GM12878 (cell line): ENCODE data around the gene SERPINA6. TPM values are rescaled to one million over a fixed set of nuclear protein-coding genes. Genes with fewer than 3 reads are reported as not detected.
A peak's percentile ranks its signal among the peaks of the same experiment; 100 is the strongest.

ENCODE experiments used
- ATAC-seq: fragments of 200-7000 bp; cut with Tn5 transposase; 3 replicates; pipeline ENCODE4 v1.9.1; 2020; ENCODE audit warnings: mild to moderate bottlenecking, moderate library complexity
- BruUV-seq: library from RNA; stranded (reverse); fragments of 400-500 nt; replicated peaks from 2 replicates; lab custom pipeline; 2021; lab: Mats Ljungman, UMichigan
- CTCF ChIA-PET: fragments of 300-600 bp; sonication (Branson Sonifier 250); formaldehyde crosslinking; extraction: SDS; loops from one replicate; lab custom pipeline; 2021; ENCODE audit warnings: inconsistent platforms; lab: Yijun Ruan, JAX
- POLR2A ChIA-PET: fragments of 350-600 bp; formaldehyde crosslinking; extraction: SDS; loops from one replicate; lab custom pipeline; 2021; ENCODE audit warnings: inconsistent platforms; lab: Charles Lee
- RAD21 ChIA-PET: fragments of 300-600 bp; sonication (Branson Sonifier 250); formaldehyde crosslinking; loops from one replicate; lab custom pipeline; 2023; ENCODE audit warnings: antibody characterized with exemption; ENCODE audit not compliant: unreplicated experiment; lab: Charles Lee
- SMC1A ChIA-PET: fragments of 300-600 bp; sonication (Branson Sonifier 250); formaldehyde crosslinking; loops from one replicate; lab custom pipeline; 2023; ENCODE audit not compliant: unreplicated experiment, uncharacterized antibody; lab: Charles Lee
- DNase-seq: peaks from one replicate; pipeline ENCODE4 v3.0.0-alpha.2; 2011; ENCODE audit warnings: low read depth, low spot score
- FAIRE-seq: peaks from 3 replicates; lab custom pipeline; 2011; peaks lifted over from hg19 to GRCh38; lab: Jason Lieb, UNC
- H2AFZ ChIP-seq: 2 replicates; pipeline ENCODE4 v1.6.0; 2011; ENCODE audit warnings: low read depth, low read length, control low read depth; ENCODE audit not compliant: control insufficient read depth
- H3K27ac ChIP-seq: 2 replicates; pipeline ENCODE4 v1.5.1; 2011; ENCODE audit warnings: control low read depth; ENCODE audit not compliant: control insufficient read depth, insufficient read depth
- H3K27me3 ChIP-seq, 2 experiments: replicated peaks in 1 of 2; 2 replicates each; pipeline versions ENCODE4 v1.6.0 to v1.6.1; 2011; ENCODE audit warnings: low read length in 1 of 2; ENCODE audit not compliant: control insufficient read depth in 2 of 2, insufficient read depth in 2 of 2
- H3K36me3 ChIP-seq, 2 experiments: 2 replicates each; pipeline ENCODE4 v1.5.1; 2011; ENCODE audit warnings: low read length in 1 of 2; ENCODE audit not compliant: control insufficient read depth in 2 of 2, insufficient read depth in 2 of 2
- H3K4me1 ChIP-seq: 2 replicates; pipeline ENCODE4 v1.6.1; 2011; ENCODE audit warnings: mild to moderate bottlenecking, low read length, moderate library complexity, mixed read lengths; ENCODE audit not compliant: control insufficient read depth, insufficient read depth
- H3K4me2 ChIP-seq: 2 replicates; pipeline ENCODE4 v1.6.0; 2011; ENCODE audit warnings: control low read depth; ENCODE audit not compliant: control insufficient read depth, insufficient read depth
- H3K4me3 ChIP-seq: fragments of 200-600 bp; sonication (generic); 2 replicates; pipeline ENCODE4 v1.5.1; 2016
- H3K79me2 ChIP-seq: 2 replicates; pipeline ENCODE4 v1.6.0; 2011; ENCODE audit warnings: low read length; ENCODE audit not compliant: control insufficient read depth, insufficient read depth
- H3K9ac ChIP-seq: 2 replicates; pipeline ENCODE4 v1.8.0; 2011; ENCODE audit warnings: low read length, control low read depth, mixed read lengths; ENCODE audit not compliant: control insufficient read depth, insufficient read depth
- H3K9me3 ChIP-seq: replicated peaks from 3 replicates; pipeline ENCODE4 v1.5.1; 2011; ENCODE audit warnings: mild to moderate bottlenecking, low read length; ENCODE audit not compliant: control insufficient read depth, insufficient read depth
- H4K20me1 ChIP-seq: 2 replicates; pipeline ENCODE4 v1.6.0; 2011; ENCODE audit not compliant: control insufficient read depth, insufficient read depth
- BHLHE40 ChIP-seq, 2 experiments: fragments of 450-650 bp in 1 of 2; IDR thresholded peaks; 2 replicates each; pipeline ENCODE4 v1.6.1; 2011 to 2017; ENCODE audit warnings: low read depth in 2 of 2, borderline replicate concordance in 1 of 2, improper control_type of control experiment in 1 of 2, low read length in 1 of 2, mild to moderate bottlenecking in 1 of 2
- GATAD2B ChIP-seq: fragments of 450-650 bp; conservative IDR thresholded peaks from 2 replicates; pipeline ENCODE4 v1.6.1; 2017; ENCODE audit warnings: low read depth, mild to moderate bottlenecking, moderate library complexity
- HDAC2 ChIP-seq: fragments of 200-600 bp; sonication (generic); IDR thresholded peaks from 2 replicates; pipeline ENCODE4 v1.6.1; 2017
- SIX5 ChIP-seq: IDR thresholded peaks from 2 replicates; pipeline ENCODE4 v1.6.1; 2011; ENCODE audit warnings: mild to moderate bottlenecking, low read depth, low read length, moderate library complexity; ENCODE audit not compliant: severe bottlenecking
- STAT1 ChIP-seq: fragments of 450-650 bp; conservative IDR thresholded peaks from 2 replicates; pipeline ENCODE4 v1.6.1; 2014; ENCODE audit warnings: antibody characterized with exemption, mild to moderate bottlenecking
- YBX1 ChIP-seq: fragments of 450-650 bp; IDR thresholded peaks from 2 replicates; pipeline ENCODE4 v1.6.1; 2016; ENCODE audit warnings: antibody characterized with exemption
- ZNF384 ChIP-seq: IDR thresholded peaks from 2 replicates; pipeline ENCODE4 v1.6.1; 2012; ENCODE audit warnings: low read depth, mild to moderate bottlenecking, low read length, improper control_type of control experiment, borderline replicate concordance
- WGBS: methylation state at CpG from one replicate; pipeline ENCODE4 v1.1.6; 2016; ENCODE audit warnings: low lambda C conversion rate; ENCODE audit not compliant: insufficient replicate concordance, insufficient coverage; ENCODE audit errors: missing lambda C conversion rate; 5-methylcytosine and 5-hydroxymethylcytosine counted together
- in situ Hi-C: fragments of 300-500 bp; cut with MboI; formaldehyde crosslinking; loops from 9 replicates; pipeline ENCODE4 v1.14.3; 2018; ENCODE audit warnings: mixed read lengths
- intact Hi-C: fragments of 100-400 bp; cut with micrococcal nuclease; formaldehyde crosslinking; loops from one replicate; pipeline ENCODE4 v1.14.2; 2022; ENCODE audit not compliant: unreplicated experiment
- polyA plus RNA-seq, 11 experiments: library from polyadenylated mRNA; depleted of rRNA in 4 of 11; unstranded in 6 of 11; stranded (reverse) in 5 of 11; fragments of >200 nt; fragmentation: Nextera tagmentation in 4 of 11; fragmentation: Illumina TruSeq in 1 of 11; extraction: Ambion mirVana in 4 of 11; extraction: Trizol in 1 of 11; gene quantifications; 1 replicate in 1 of 11; 2 replicates in 10 of 11; pipeline versions ENCODE4 v1.2.1 to v1.2.3, GENCODE V29; 2011 to 2016; ENCODE audit warnings: inconsistent platforms in 2 of 11, missing spikeins in 2 of 11, low read depth in 1 of 11
- total RNA-seq, 4 experiments: library from RNA; depleted of rRNA in 3 of 4; stranded (reverse); fragments of >200 nt in 3 of 4; fragmentation: Illumina TruSeq in 1 of 4; extraction: Trizol in 1 of 4; gene quantifications; 2 replicates each; pipeline versions ENCODE4 v1.2.1 to v1.2.3, GENCODE V29; 2013 to 2021
- TF ChIP-seq, protein P1 (sequence below): fragments of 450-650 bp; conservative IDR thresholded peaks from 2 replicates; pipeline ENCODE4 v1.6.1; 2017; ENCODE audit warnings: mild to moderate bottlenecking, moderate library complexity
- TF ChIP-seq, protein P2 (sequence below): IDR thresholded peaks from 2 replicates; pipeline ENCODE4 v1.6.1; 2011; ENCODE audit warnings: low read depth, mild to moderate bottlenecking, low read length, moderate library complexity, borderline replicate concordance; ENCODE audit errors: extremely low read depth
- TF ChIP-seq, protein P3 (sequence below): IDR thresholded peaks from 2 replicates; pipeline ENCODE4 v1.6.1; 2012; ENCODE audit warnings: low read depth, low read length, improper control_type of control experiment
- TF ChIP-seq, protein P4 (sequence below): IDR thresholded peaks from 2 replicates; pipeline ENCODE4 v1.6.1; 2011; ENCODE audit warnings: low read depth, low read length, improper control_type of control experiment, borderline replicate concordance
- TF ChIP-seq, protein P5 (sequence below): fragments of 450-650 bp; IDR thresholded peaks from 2 replicates; pipeline ENCODE4 v1.6.1; 2018; ENCODE audit warnings: mild to moderate bottlenecking, low read depth, moderate library complexity; ENCODE audit not compliant: partially characterized antibody
- TF ChIP-seq, protein P6 (sequence below): fragments of 450-650 bp; IDR thresholded peaks from 2 replicates; pipeline ENCODE4 v1.6.1; 2017; ENCODE audit warnings: mild to moderate bottlenecking, moderate library complexity

The SERPINA6 gene
- total and polyA plus RNA-seq, 10 of the 15 experiments (the other 5 are each of a cell fraction or from before 2014, with no cell fraction given): 0.11 to 0.27 (median 0.23) TPM; not detected in 7

DNA sequence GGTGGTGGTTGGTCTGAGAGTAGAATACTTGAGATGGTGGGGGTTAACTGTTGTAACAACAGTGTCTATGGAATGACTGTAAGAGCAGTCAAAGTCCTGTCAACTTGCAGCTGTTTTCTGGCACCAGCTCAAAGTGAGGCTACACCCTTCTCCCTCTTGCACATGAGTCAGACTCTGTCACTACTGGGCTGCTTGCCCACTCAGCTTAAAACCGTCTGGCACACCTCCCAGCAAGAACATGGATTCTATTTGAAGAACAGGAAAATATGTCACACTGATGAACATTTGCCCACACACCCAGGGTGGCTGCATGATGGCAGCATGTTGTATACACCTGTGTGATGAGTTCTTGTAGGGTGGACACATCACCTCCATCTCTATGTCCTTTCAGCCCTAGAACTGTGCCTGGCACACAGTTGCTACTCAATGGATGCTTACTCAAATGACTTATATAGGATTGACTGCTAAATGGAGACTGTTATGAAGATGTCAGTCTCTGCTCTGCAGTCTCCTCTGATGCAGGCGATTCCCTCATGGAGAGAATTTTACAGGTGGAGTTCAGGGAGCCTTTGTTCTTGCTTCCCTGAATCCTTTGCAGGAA is 19.3 kb upstream of the SERPINA6 start:
- 12% methylated on average over 2 of the region's 2 CpGs for WGBS
- Histone ChIP-seq H3K9ac (no peak overlapping the region), H3K27ac (no peak overlapping the region), H3K4me2 (no peak overlapping the region), H3K79me2 (no peaks in the 10 kb centered on the region), H4K20me1 (no peaks in the 10 kb centered on the region), H3K36me3 (no peaks in the 10 kb centered on the region), H3K4me3 (no peak overlapping the region), H3K27me3 (no peaks in the 10 kb centered on the region), H2AFZ (peak overlapping the region; percentile 24), H3K4me1 (peaks cover 21% of the 10 kb centered on the region), H3K9me3 (peaks cover 11% of the 10 kb centered on the region)
- DNase-seq (no peak), FAIRE-seq (no peak), ATAC-seq (no peak)
- ChIA-PET CTCF (no interaction called here), SMC1A (no interaction called here), POLR2A (no interaction called here), RAD21 (no interaction called here)
- intact Hi-C loops (no loop called here), in situ Hi-C loops (no loop called here)
- BruUV-seq: no TSS peak
- TF ChIP-seq SIX5: no peak
- no peak for TF ChIP-seq STAT1
- TF ChIP-seq, protein P1, sequence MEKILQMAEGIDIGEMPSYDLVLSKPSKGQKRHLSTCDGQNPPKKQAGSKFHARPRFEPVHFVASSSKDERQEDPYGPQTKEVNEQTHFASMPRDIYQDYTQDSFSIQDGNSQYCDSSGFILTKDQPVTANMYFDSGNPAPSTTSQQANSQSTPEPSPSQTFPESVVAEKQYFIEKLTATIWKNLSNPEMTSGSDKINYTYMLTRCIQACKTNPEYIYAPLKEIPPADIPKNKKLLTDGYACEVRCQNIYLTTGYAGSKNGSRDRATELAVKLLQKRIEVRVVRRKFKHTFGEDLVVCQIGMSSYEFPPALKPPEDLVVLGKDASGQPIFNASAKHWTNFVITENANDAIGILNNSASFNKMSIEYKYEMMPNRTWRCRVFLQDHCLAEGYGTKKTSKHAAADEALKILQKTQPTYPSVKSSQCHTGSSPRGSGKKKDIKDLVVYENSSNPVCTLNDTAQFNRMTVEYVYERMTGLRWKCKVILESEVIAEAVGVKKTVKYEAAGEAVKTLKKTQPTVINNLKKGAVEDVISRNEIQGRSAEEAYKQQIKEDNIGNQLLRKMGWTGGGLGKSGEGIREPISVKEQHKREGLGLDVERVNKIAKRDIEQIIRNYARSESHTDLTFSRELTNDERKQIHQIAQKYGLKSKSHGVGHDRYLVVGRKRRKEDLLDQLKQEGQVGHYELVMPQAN: no peak
- TF ChIP-seq HDAC2: no peak
- TF ChIP-seq, protein P2, sequence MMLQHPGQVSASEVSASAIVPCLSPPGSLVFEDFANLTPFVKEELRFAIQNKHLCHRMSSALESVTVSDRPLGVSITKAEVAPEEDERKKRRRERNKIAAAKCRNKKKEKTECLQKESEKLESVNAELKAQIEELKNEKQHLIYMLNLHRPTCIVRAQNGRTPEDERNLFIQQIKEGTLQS: no peak
- TF ChIP-seq ZNF384: no peak
- TF ChIP-seq BHLHE40 (IDR thresholded peaks at IDR 0.05; ENCODE audit: borderline replicate concordance in 1 of 2, low read depth in 2 of 2, low read length in 1 of 2): no peak
- TF ChIP-seq GATAD2B: no peak
- TF ChIP-seq, protein P3, sequence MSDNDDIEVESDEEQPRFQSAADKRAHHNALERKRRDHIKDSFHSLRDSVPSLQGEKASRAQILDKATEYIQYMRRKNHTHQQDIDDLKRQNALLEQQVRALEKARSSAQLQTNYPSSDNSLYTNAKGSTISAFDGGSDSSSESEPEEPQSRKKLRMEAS: no peak
- TF ChIP-seq, protein P4, sequence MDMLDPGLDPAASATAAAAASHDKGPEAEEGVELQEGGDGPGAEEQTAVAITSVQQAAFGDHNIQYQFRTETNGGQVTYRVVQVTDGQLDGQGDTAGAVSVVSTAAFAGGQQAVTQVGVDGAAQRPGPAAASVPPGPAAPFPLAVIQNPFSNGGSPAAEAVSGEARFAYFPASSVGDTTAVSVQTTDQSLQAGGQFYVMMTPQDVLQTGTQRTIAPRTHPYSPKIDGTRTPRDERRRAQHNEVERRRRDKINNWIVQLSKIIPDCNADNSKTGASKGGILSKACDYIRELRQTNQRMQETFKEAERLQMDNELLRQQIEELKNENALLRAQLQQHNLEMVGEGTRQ: no peak
- TF ChIP-seq, protein P5, sequence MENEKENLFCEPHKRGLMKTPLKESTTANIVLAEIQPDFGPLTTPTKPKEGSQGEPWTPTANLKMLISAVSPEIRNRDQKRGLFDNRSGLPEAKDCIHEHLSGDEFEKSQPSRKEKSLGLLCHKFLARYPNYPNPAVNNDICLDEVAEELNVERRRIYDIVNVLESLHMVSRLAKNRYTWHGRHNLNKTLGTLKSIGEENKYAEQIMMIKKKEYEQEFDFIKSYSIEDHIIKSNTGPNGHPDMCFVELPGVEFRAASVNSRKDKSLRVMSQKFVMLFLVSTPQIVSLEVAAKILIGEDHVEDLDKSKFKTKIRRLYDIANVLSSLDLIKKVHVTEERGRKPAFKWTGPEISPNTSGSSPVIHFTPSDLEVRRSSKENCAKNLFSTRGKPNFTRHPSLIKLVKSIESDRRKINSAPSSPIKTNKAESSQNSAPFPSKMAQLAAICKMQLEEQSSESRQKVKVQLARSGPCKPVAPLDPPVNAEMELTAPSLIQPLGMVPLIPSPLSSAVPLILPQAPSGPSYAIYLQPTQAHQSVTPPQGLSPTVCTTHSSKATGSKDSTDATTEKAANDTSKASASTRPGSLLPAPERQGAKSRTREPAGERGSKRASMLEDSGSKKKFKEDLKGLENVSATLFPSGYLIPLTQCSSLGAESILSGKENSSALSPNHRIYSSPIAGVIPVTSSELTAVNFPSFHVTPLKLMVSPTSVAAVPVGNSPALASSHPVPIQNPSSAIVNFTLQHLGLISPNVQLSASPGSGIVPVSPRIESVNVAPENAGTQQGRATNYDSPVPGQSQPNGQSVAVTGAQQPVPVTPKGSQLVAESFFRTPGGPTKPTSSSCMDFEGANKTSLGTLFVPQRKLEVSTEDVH: no peak
- TF ChIP-seq YBX1: no peak
- TF ChIP-seq, protein P6, sequence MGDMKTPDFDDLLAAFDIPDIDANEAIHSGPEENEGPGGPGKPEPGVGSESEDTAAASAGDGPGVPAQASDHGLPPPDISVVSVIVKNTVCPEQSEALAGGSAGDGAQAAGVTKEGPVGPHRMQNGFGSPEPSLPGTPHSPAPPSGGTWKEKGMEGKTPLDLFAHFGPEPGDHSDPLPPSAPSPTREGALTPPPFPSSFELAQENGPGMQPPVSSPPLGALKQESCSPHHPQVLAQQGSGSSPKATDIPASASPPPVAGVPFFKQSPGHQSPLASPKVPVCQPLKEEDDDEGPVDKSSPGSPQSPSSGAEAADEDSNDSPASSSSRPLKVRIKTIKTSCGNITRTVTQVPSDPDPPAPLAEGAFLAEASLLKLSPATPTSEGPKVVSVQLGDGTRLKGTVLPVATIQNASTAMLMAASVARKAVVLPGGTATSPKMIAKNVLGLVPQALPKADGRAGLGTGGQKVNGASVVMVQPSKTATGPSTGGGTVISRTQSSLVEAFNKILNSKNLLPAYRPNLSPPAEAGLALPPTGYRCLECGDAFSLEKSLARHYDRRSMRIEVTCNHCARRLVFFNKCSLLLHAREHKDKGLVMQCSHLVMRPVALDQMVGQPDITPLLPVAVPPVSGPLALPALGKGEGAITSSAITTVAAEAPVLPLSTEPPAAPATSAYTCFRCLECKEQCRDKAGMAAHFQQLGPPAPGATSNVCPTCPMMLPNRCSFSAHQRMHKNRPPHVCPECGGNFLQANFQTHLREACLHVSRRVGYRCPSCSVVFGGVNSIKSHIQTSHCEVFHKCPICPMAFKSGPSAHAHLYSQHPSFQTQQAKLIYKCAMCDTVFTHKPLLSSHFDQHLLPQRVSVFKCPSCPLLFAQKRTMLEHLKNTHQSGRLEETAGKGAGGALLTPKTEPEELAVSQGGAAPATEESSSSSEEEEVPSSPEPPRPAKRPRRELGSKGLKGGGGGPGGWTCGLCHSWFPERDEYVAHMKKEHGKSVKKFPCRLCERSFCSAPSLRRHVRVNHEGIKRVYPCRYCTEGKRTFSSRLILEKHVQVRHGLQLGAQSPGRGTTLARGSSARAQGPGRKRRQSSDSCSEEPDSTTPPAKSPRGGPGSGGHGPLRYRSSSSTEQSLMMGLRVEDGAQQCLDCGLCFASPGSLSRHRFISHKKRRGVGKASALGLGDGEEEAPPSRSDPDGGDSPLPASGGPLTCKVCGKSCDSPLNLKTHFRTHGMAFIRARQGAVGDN: no peak
